Hepatic stellate cell (primary cell): ENCODE data around the gene MPST.

ENCODE experiments used
- DNase-seq: peaks from one replicate; pipeline ENCODE4 v3.0.0; 2011; ENCODE audit warnings: low spot score

Gene MPST

DNA sequence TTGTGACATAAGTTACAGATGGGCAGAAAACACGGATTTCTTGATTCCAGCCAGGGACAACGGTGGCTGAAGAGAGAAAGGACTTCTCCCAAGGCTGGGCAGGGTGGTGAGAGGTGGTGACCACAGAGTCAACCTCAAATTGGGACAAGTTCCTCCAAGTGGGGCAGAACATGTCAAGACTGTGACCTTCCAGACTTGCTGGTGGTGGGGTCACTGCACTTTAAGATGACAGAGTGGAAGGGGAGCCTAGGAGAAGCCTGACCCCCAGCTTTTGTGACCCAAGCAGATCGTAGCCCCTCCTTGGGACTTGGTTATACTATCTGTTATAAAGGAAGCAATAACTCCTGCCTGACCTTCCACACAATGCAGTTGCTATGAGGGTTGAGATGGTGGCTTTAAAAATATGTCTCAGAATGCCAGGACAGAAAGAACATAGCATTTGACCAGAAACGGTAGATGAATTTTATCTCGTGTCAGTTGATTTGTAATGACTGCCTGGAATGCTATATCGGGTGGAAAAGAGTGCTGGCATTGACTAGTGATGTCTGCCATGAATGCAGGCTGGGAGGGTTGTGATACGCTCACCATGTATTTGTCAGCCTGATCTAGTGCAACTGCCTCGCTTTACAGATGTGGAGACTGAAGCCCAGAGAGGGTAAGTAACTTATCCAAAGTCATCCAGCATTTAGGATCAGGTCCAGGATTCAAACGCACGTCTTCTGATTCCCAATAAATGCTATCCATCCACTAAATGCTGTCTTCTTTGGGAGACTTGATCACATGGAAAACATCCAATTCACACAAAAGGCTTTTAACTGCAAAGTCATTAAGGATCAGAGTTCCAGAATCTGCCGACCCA, 18.6 kb upstream of the MPST start:
- DNase-seq, result no peak

DNA sequence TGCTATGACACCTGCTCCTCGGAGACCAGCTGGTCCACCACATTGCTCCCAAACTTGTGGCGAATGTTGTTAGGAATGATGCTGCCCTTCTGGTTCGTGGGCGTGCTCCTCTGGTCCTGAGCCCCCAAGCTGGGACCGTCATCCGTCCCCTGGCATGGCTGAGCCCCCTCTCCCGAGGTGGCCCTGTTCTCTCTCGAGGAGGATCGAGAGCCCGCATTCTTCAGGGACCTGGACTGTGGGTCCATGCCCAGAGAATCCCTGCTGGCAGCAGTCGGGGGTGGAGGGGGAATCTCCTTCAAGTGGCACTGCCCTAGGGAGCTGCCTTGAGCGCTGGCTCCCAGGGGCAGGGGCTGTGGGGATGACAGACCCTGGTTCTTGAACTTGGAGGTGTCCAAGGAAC, 17.7 kb upstream of the MPST start:
- DNase-seq, result no peak

DNA sequence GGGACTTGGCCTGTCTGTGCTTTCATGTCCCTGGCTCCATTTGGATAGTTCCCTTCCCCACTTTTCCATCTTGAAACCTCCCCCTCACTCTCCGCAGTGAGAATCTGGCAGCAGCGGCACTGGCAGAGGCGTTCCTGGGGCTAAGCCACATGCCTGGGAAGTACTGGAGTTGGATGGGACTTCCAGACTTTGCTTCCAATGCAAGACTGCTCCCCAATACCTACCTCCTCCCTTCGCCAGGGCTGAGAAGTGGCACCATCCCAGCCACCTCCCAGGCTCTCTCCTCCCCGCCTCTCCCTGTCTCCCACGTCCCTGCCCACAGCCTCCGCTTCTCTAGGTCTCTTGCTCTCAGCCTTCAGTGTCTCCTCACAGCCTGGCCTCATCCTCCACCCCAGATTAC, 16.9 kb upstream of the MPST start:
- DNase-seq, result no peak

DNA sequence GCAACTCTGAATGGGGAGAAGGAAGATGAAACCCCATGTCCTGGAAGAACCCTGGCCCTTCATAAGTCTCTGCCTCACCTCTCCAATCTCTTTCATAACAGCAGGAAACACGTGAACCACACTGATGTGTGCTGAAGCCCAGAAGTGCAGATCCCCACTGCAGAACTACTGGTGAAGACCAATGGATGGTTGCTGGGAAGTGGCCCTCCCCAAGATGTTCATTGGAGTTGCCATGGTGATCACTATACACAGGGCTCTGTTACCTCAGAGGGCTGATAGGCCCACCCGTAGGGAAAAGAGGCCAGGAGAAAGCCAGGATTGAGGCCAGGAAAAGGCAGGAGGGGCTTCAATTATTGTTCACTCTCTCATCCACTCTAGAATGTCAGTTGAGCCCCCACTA, 11.9 kb upstream of the MPST start:
- DNase-seq, result no peak

DNA sequence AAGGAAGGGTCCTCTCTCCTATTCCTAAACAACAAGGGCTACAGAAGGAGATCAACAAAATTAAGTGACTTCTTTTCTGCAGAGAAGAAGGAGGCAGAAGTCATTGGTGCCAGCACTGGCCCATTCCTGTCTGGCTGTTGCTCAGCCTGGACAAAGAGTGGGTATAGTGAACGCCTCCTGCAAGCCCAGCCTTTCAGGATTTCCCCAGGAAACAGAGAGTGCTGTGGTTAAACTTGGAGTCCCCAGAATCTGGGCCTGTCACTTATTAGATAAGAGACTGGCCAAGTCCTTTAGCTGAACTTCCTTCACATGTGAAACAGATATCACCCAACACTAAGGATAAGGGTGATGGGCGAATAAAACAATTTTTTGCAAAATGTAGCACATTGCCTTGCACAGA, 11.2 kb upstream of the MPST start:
- DNase-seq, result no peak

DNA sequence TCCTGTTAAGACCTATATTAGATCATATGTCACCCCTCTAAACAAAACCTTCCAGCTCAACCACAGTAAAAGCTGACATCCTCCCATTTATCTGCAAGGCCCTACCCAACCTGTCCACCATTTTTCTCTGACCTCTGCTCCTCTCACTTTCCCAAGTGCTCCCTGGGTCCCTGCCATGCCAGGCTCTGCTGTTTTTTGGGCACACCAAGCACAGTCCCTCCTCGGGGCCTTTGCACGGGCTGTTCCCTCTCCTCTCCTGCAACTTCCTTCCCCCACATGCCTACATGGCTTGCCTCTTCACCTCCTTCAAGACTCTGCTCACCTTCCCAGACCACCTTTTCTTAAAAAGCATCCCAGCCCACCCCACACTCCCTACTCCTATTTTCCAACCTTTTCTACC, 10.1 kb upstream of the MPST start:
- no peak for DNase-seq

DNA sequence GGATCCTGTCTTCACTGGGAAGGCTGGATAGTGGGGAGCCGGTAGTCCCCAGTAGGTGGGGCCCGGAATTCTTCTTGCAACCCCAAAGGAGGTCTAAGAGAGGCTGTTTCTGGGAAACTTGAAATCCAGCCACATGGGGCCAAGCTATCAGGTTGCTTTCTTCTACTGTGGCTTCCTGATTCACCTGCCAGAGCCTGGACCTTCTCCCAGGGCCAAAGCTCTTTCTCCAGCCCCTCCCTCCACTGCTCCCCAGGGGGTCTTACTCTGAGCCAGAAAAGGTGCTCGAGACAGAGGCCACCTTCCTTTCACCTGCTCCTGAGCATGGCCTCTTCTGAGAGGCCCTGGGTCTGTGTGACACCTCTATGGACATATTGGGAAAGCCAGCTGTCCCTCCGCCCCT, 9.4 kb upstream of the MPST start:
- DNase-seq, result no peak

DNA sequence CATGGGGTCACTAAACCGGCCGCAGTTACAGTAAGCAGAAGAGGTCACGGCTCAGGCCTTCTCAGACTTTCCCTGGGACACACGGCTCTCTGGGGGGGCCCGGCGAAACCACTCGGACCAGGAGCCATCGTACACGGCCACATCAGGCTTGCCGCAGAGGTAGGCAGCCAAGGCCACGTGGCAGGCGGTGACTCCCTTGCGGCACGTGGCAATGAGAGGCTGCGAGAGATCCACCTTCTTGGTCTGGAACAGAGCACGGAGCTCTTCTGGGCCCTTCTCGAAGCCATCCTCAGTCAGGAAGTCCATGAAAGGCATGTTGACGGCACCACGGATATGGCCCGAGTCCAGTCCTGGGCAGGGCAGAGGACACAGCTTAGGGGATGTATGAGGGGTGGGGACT, 8.6 kb upstream of the MPST start:
- no peak for DNase-seq

DNA sequence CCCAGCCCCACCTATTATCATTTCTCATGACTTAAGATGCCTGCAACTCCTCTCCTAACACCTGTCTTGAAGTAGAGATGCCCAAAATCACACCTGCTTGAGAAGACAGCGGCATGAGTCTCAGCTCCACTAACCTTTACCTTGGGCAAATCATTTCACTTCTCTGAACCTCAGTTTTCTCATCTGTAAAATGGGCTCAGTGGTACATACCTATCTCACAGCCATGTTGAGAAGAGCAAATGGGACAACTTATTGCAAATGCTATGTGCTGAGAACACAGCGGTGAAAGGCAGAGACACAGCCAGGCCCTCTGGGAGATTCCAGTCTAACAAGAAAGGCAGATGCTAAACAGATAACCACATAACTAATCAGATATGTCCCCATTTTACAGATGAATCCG, 8.1 kb upstream of the MPST start:
- DNase-seq, result no peak

DNA sequence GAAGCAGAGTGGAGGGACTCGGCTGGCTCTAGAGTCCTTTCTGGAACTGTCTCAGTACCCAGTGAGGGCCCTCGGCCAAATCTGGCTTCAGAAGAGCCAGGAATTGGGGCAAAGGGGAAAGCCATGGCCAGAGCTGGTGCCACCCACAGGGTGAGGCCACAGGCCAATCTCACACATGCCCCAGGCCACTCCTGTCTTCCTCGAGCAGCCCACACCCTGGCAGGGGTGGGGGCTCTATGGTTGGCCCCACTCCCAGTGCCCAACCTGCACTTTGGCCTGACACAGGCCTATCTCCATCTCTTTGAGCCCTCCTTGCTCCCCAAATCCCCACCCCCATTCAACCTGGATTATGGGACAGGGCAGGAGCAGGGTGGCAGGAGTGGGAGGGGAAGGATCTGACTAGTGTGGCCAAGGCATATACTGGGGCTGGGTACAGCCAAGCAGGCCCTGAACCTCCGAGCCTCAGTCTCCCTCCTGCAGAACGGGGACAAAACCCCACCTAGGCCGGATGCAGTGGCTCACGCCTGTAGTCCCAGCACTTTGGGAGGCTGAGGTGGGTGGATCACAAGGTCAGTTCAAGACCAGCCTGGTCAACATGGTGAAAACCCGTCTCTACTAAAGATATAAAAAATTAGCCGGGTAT, 7.2 kb upstream of the MPST start:
- no peak for DNase-seq

DNA sequence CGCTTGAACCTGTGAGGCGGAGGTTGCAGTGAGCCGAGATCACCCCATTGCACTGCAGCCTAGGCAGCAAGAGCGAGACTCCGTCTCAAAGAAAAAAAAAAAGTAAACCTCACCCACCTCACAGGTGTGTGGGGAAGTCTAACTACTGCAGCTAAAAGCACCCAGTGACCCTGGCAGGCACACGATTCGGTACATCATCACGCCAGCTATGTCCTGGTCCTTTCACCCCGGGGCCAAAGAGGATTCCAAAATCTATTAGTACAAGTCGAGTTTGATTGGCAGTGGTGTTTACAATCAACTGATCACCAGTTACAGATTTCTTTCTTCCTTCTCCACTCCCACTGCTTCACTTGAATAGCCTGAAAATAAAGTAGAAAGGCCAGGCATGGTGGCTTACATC, 6.6 kb upstream of the MPST start:
- DNase-seq, result no peak

DNA sequence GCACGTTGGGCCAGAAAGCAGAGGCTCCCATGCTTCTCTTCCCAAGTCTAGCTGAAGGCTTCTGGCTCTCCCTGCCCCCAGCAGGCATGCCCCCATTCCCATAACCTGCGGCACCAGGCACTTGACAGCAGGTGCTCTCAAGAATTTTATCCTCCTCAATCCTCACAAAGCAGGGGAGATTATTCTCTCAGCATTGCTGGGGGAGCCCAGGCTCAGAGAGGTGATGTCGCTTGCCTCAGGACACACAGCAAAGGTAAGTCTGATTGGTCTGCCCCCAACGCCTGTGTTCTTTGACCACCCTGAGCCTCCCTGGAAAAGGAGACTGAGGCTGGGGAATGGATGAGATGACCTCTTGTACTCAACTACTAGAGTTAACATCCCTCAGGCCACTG, 5.1 kb upstream of the MPST start:
- no peak for DNase-seq

DNA sequence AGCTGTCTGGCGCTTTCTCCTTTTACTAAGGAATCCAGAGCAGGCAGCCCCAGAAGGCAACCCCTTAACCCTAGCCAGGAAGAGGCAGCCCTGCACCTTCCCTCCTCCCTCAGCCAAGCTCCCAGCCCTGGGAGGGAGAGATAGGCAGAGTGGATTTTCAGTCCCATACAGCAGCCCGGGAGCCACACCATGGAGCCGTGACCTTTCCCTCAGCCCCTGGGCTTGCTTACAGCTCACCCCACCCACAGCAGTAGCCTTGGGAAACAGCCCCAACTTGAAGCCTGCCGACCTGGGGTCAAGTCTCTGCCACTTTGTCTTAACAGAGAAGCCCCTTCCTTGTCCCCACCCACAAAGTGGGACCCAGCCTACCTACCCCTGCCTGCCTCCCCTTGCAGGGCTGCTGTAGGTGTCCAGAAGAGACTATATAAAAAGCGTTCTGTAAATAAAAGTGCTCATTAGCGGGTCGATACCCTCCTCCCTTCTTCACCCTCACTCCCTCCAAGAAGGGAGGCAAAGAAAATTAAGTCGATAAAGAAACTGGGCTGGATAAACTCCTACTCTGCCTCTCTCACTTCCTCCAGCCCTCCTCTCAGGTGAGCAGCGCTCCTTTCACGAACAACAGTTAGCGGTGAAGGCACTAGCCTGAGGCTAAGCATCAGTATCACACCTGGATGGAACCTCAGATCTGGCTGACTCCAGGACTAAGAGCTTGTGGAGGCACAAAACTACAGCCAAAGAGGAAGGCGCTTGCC, 4.5 kb upstream of the MPST start:
- no peak for DNase-seq

DNA sequence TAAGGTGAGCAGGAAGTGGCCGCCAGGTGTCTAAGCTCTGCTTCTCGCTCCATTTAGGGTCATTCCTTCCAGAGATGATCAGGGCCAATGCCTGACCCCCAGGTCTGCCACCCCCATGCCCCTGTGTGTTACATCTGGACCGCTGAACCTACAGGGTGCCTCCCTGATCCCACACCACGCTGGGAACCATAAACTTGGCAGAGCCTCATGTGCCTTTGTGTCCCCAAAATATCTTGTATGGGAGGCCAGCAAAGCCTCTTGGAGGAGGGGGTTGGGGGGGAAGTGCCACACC, 4.0 kb upstream of the MPST start:
- DNase-seq, result no peak

DNA sequence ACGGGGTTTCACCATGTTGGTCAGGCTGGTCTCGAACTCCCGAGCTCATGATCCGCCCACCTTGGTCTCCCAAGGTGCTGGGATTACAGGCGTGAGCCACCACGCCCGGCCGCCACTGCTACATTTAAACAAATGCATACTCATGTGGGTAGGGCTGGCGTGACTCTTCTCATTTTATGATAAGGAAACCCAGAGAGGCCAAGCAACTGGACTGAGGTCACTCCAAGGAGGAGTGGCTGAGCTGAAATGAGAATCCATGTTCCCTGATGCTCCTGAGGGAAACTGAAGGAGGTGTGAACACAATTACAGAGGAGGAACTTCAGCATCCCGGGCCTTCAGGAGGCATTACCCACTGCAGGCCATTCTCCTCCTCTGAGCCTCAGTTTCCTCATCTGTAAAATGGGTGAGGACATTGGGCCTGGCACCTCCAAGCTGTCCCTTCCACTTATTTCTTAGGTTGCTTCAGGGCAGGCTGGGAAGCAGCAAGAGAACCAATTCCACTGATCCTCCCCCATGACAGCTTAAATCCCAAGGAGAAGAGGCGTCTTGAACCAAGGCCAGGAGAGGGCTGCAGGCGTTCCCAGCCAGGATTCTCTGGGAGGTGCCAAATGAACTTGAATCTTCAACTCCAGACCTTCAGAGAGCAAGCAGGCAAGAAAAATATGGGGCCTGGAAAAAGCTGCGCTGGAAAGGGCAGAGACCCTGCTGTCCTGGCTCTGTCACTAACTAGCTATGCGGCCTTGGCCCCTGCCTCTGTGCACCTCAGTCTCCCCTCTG, 3.2 kb upstream of the MPST start:
- DNase-seq, result no peak

DNA sequence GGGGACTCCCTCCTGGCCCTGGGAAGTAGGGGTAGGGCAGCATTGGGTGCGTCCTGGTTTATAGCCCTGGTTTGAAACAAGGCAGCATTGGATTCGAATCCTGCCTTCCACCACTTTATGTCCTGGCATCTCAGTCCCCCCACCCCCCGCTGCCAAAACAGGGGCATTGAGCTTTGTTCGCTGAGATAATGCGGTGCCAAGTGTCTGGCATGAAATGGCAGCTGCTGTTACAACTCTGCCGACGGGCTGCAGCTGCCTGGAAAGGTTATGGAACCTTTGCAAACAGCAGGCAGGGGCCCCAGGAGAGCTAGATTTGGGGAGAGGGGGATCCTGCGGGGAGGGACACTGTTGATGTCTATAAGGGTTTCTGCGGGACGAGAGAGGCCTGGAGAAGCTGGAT, 2.2 kb upstream of the MPST start:
- no peak for DNase-seq

DNA sequence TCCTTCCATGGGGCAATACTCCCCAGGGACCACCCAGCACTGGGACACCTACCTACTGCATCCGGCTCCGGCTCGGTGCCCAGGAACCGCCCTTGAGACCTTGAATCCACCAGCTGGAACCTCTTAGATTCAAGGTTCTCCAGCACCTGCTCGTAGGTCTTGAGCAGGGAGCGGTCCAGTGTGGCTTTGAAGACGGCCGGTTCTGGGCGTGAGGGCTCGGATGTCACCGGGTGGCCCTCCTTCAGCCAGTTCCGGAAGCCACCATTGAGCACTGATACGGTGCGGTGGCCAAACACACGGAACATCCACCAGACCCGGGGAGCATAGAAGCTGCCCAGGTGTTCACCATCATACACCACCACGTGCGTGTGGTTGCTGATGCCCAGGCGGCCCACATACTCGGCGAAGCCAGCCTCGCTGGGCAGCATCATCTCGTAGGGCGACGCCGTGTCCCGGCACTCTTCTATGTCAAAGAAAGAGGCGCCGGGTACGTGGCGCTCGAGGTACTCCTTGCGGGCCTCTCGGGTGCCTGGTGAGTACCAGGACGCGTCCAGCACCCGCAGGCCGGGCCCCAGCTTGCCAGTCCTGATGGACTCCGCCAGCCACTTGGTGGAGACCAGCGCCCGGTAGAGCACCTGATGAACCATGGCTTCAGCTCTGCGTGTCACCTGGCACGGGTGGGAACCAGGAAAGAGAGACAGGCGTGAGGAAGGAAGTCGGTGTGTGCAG, 1.3 kb upstream of the MPST start:
- no peak for DNase-seq

DNA sequence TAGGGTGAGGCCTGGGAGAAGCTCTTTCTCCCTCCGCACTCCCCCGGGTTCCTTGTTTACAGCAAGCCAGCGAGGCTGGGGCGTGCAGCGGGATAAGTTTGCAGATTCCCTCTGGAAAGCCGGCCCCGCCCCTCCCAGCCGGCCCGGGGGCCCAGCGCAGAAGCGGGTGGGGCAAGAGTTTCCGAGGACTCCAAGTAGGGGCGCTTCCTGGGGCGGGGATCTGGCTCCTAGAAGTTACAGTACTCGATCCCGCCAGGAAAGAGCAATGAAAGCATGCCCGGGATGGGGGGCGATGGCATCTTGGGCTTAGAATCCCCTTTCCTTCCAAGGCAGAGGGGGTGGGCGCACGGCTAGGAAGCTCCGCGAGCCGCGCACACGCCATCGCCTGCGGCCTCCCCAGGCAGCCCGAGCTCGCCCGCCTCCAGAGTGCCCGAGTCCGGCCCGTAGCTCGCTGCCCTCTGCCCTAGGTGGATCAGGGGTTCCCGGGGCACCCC, 680 bp upstream of the MPST start:
- peak; percentile 58 for DNase-seq

DNA sequence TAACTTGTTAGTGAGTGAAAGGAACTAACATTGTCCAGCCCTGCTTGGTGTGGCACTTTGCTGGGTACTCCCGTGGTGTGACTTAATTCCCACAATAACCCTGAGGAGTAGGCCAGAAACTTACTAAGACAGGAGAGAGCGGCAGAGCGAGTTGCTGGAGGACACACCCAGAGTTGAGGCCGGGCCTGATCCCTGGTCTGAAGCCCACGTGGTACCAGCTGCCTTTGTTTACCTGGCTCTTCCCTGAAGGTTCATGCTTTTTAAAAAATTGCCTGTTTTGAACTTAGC, 594 bp downstream of the MPST start:
- DNase-seq, result peak; percentile 47

DNA sequence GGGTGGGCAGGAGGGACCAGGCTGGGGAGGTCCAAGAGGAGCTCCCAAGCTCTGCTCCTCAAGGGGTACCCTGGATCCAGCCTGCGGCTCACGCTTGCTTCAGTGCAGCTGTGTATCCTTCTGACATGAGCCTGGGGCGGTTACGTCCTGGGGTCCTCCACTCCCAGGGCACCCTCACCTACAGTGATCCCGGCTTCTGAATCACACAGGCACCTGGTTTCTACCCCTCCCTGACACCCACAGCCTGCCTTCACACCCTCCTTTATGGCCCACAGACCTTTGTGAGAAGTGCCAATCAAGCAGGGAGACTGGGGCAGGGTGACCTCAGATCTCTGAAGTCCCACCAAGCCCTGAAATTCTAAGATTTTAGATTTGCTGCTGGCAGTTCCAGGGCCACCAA, 1.5 kb downstream of the MPST start:
- no peak for DNase-seq

DNA sequence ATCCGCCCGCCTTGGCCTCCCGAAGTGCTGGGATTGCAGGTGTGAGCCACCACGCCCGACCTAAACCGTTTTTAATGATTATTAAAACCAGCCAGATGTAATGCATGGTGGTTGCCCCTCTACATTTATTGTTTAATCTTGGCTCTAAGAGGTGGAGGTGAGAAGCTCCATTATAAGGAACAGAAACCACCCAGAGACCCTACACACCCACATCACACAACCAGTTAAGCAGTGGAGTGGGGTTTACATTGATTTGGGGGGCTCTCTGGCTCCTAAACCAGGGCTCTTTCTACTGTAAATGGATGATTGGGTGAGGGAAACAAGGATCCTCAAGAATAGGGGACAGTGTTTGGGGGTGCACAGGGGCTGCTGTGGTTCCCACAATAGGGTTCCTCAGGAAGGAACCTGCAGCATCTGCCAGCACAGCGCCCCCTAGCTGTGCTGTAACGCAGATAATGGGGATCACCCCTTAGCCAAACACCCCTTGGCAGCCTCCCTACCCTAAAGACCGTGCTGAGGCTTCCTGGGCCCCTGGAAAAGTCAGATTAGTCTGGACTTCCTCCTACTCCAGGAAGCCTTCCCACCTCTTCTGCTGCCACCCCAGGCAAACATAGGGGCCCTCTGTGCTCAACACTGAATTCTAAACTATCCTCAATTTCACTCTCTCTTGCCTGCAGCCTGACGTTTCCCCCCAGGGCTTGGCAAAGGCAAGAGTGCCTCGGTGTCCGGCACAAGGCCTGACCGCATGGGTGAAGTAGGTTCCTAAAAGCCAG, 2.4 kb downstream of the MPST start:
- peak; percentile 49 for DNase-seq
